Omental fat pad (tissue), 4 donors: Measurements from ENCODE around the gene NUP188. TPM values are rescaled to one million over a fixed set of nuclear protein-coding genes. Genes with fewer than 3 reads are reported as not detected.

Source experiments
- ATAC-seq: fragments of 150-250 bp; one replicate; pipeline ENCODE4 v1.9.1; 2016; ENCODE audit warnings: mild to moderate bottlenecking, moderate library complexity; ENCODE audit not compliant: low FRiP score
- DNase-seq: peaks from one replicate; pipeline ENCODE4 v3.0.0-alpha.2; 2019; ENCODE audit warnings: low spot score
- CTCF ChIP-seq, 3 donors: fragments of 450-650 bp; IDR thresholded peaks; one replicate each; pipeline ENCODE4 v1.5.1; 2016 to 2017; ENCODE audit warnings: antibody characterized with exemption in 3 of 3, mild to moderate bottlenecking in 3 of 3, moderate library complexity in 2 of 3
- total RNA-seq, 4 donors: library from RNA; depleted of rRNA; stranded (reverse); fragments of >200 nt; gene quantifications; one replicate each; pipeline ENCODE4 v1.1.0, GENCODE V29; 2016

The NUP188 gene
- total RNA-seq, 4 donors from 2014 or later, result 27.2 to 70.6 (median 38.3) TPM

GRCh38 chr9:129053020-129053419 is 105.5 kb downstream of the NUP188 start:
- no peak for TF ChIP-seq CTCF (IDR thresholded peaks at IDR 0.05)
- no peak for DNase-seq
- no peak for ATAC-seq

GRCh38 chr9:129054163-129054851 is 106.8 kb downstream of the NUP188 start:
- no peak for DNase-seq
- ATAC-seq, result no peak
- no peak for TF ChIP-seq CTCF (IDR thresholded peaks at IDR 0.05)

Other genes with a start within 250 kb of the NUP188 start
- gene PKN3, start 245.2 kb upstream of the NUP188 start, total RNA-seq, result 10 to 100 TPM in 1 of 4 donors, 1 to 10 TPM in 3; 4.2 to 12.0 (median 7.5) TPM
- 10 to 100 TPM; 23.6 to 40.6 (median 30.8) TPM for gene ZDHHC12, start 223.6 kb upstream of the NUP188 start, total RNA-seq
- 10 to 100 TPM; 20.9 to 43.1 (median 30.7) TPM for gene ZER1, start 175.8 kb upstream of the NUP188 start, total RNA-seq
- gene TBC1D13, start 160.4 kb upstream of the NUP188 start, total RNA-seq, result 10 to 100 TPM; 12.1 to 21.4 (median 14.9) TPM
- gene ENDOG, start 129.2 kb upstream of the NUP188 start, total RNA-seq, result 10 to 100 TPM; 14.1 to 29.9 (median 20.3) TPM
- gene SPOUT1, start 117.9 kb upstream of the NUP188 start, total RNA-seq, result 10 to 100 TPM; 15.1 to 25.1 (median 21.2) TPM
- gene KYAT1, start 65.7 kb upstream of the NUP188 start, total RNA-seq, result 1 to 10 TPM; 2.9 to 9.3 (median 4.1) TPM
- gene LRRC8A, start 65.6 kb upstream of the NUP188 start, total RNA-seq, result 10 to 100 TPM; 37.8 to 67.1 (median 47.8) TPM
- 10 to 100 TPM; 14.4 to 43.8 (median 32.4) TPM for gene PHYHD1, start 26.7 kb upstream of the NUP188 start, total RNA-seq
- 10 to 100 TPM; 13.3 to 23.2 (median 17.7) TPM for gene DOLK, start 96 bp upstream of the NUP188 start, total RNA-seq
- 10 to 100 TPM; 55.5 to 75.5 (median 65.1) TPM for gene SH3GLB2, start 80.6 kb downstream of the NUP188 start, total RNA-seq
- 10 to 100 TPM; 19.4 to 38.5 (median 20.9) TPM for gene MIGA2, start 88.9 kb downstream of the NUP188 start, total RNA-seq
- gene DOLPP1, start 133.4 kb downstream of the NUP188 start, total RNA-seq, result 1 to 10 TPM; 4.8 to 7.2 (median 6.6) TPM
- 100 to 1,000 TPM in 1 of 4 donors, 10 to 100 TPM in 3; 47.3 to 107 (median 59.5) TPM for gene CRAT, start 163.1 kb downstream of the NUP188 start, total RNA-seq
- 10 to 100 TPM; 37.2 to 49.5 (median 41.8) TPM for gene PTPA, start 163.7 kb downstream of the NUP188 start, total RNA-seq
- gene IER5L, start 230.6 kb downstream of the NUP188 start, total RNA-seq, result 10 to 100 TPM in 3 of 4 donors, 1 to 10 TPM in 1; 9.0 to 23.9 (median 20.2) TPM